CD14-positive monocyte (primary cell): ENCODE results near the gene PLEKHA8. TPM values are rescaled to one million over a fixed set of nuclear protein-coding genes. Genes with fewer than 3 reads are reported as not detected.

Experiments used
- DNase-seq, 3 donors: peaks; one replicate each; pipeline ENCODE4 v3.0.0-alpha.2; 2011 to 2022
- H2AFZ ChIP-seq: 2 replicates; pipeline ENCODE4 v1.6.0; 2012; ENCODE audit warnings: mild to moderate bottlenecking, low read depth, low read length, inconsistent platforms; ENCODE audit not compliant: insufficient read depth, poor library complexity, severe bottlenecking
- H3K27ac ChIP-seq, 2 donors: 1 replicate in 1 of 2; 2 replicates in 1 of 2; pipeline ENCODE4 v1.5.1; 2012 to 2013; ENCODE audit warnings: low read length in 2 of 2, control low read depth in 1 of 2, inconsistent platforms in 1 of 2, low read depth in 1 of 2, mild to moderate bottlenecking in 1 of 2
- H3K27me3 ChIP-seq, 2 donors: one replicate each; pipeline versions ENCODE4 v1.6.0 to v1.6.1; 2011 to 2013; ENCODE audit warnings: low read length in 2 of 2; ENCODE audit not compliant: control insufficient read depth in 2 of 2, insufficient read depth in 2 of 2
- H3K36me3 ChIP-seq, 2 donors: replicated peaks in 1 of 2; 1 replicate in 1 of 2; 2 replicates in 1 of 2; pipeline versions ENCODE4 v1.5.1 to v1.6.1; 2012 to 2013; ENCODE audit warnings: low read length in 2 of 2, control low read depth in 1 of 2, inconsistent platforms in 1 of 2, mild to moderate bottlenecking in 1 of 2; ENCODE audit not compliant: insufficient read depth in 2 of 2, control insufficient read depth in 1 of 2
- H3K4me1 ChIP-seq, 2 donors: 1 replicate in 1 of 2; 2 replicates in 1 of 2; pipeline versions ENCODE4 v1.5.1 to v1.6.1; 2012 to 2013; ENCODE audit warnings: low read length in 2 of 2, control low read depth in 1 of 2, inconsistent platforms in 1 of 2, mild to moderate bottlenecking in 1 of 2, moderate library complexity in 1 of 2; ENCODE audit not compliant: insufficient read depth in 2 of 2, control insufficient read depth in 1 of 2
- H3K4me2 ChIP-seq: replicated peaks from 2 replicates; pipeline ENCODE3; 2012; ENCODE audit warnings: low read length, moderate library complexity, mild to moderate bottlenecking; ENCODE audit not compliant: poor library complexity, severe bottlenecking; ENCODE audit errors: extremely low read depth
- H3K4me3 ChIP-seq, 3 experiments: fragments of 200-600 bp in 1 of 3; sonication (generic) in 1 of 3; replicated peaks in 1 of 3; 1 replicate in 2 of 3; 2 replicates in 1 of 3; pipeline ENCODE4 v1.5.1; 2011 to 2013; ENCODE audit warnings: low read length in 3 of 3, mild to moderate bottlenecking in 3 of 3, control low read depth in 2 of 3, low read depth in 2 of 3, inconsistent platforms in 1 of 3, moderate library complexity in 1 of 3
- H3K79me2 ChIP-seq: 2 replicates; pipeline ENCODE4 v1.6.0; 2012; ENCODE audit warnings: mild to moderate bottlenecking, control low read depth, inconsistent platforms, low read length, moderate library complexity; ENCODE audit not compliant: insufficient read depth
- H3K9ac ChIP-seq: 2 replicates; pipeline ENCODE4 v1.6.0; 2017; ENCODE audit warnings: low read length, mild to moderate bottlenecking; ENCODE audit not compliant: insufficient read depth, poor library complexity, severe bottlenecking
- H3K9me3 ChIP-seq, 2 donors: replicated peaks in 1 of 2; 1 replicate in 1 of 2; 2 replicates in 1 of 2; pipeline versions ENCODE4 v1.5.1 to v1.6.1; 2012 to 2013; ENCODE audit warnings: low read length in 2 of 2, control low read depth in 1 of 2; ENCODE audit not compliant: control insufficient read depth in 1 of 2, insufficient read depth in 1 of 2
- H4K20me1 ChIP-seq: 2 replicates; pipeline ENCODE4 v1.6.0; 2012; ENCODE audit warnings: mild to moderate bottlenecking, low read length, control low read depth, moderate library complexity; ENCODE audit not compliant: insufficient read depth
- H3K27ac Mint-ChIP-seq, 7 donors: one replicate each; pipeline ENCODE4 v1.8.0; 2020; ENCODE audit warnings: mild to moderate bottlenecking in 7 of 7, mixed read lengths in 7 of 7, moderate library complexity in 6 of 7, inconsistent platforms in 2 of 7
- H3K27me3 Mint-ChIP-seq, 3 donors: one replicate each; pipeline ENCODE4 v1.8.0; 2021 to 2022; ENCODE audit warnings: low read depth in 3 of 3, mild to moderate bottlenecking in 3 of 3, mixed read lengths in 3 of 3, moderate library complexity in 3 of 3, inconsistent platforms in 1 of 3
- H3K36me3 Mint-ChIP-seq, 2 donors: one replicate each; pipeline ENCODE4 v1.8.0; 2020; ENCODE audit warnings: mixed read lengths in 2 of 2, inconsistent platforms in 1 of 2, mild to moderate bottlenecking in 1 of 2
- H3K4me1 Mint-ChIP-seq: one replicate; pipeline ENCODE4 v1.8.0; 2020; ENCODE audit warnings: mild to moderate bottlenecking, mixed read lengths
- H3K4me3 Mint-ChIP-seq, 2 donors: one replicate each; pipeline ENCODE4 v1.8.0; 2020; ENCODE audit warnings: mild to moderate bottlenecking in 2 of 2, mixed read lengths in 2 of 2, moderate library complexity in 1 of 2
- H3K9me3 Mint-ChIP-seq, 7 donors: one replicate each; pipeline ENCODE4 v1.8.0; 2020 to 2022; ENCODE audit warnings: mixed read lengths in 7 of 7, mild to moderate bottlenecking in 6 of 7, moderate library complexity in 6 of 7, inconsistent platforms in 2 of 7
- CTCF ChIP-seq: fragments of 200-600 bp; IDR thresholded peaks from one replicate; pipeline ENCODE4 v1.8.0; 2022; ENCODE audit warnings: antibody characterized with exemption, mild to moderate bottlenecking
- WGBS: methylation state at CpG from one replicate; pipeline ENCODE4 v1.1.5; 2013; ENCODE audit warnings: missing lambda C conversion rate; ENCODE audit not compliant: insufficient coverage; 5-methylcytosine and 5-hydroxymethylcytosine counted together
- intact Hi-C, 2 donors: fragments of 100-400 bp; cut with micrococcal nuclease; formaldehyde crosslinking; loops; one replicate each; pipeline versions ENCODE4 v1.15.0 to v1.15.1; 2023
- polyA plus RNA-seq, 3 donors: library from polyadenylated mRNA; depleted of rRNA in 1 of 3; unstranded in 2 of 3; stranded (reverse) in 1 of 3; fragments of 300-500 nt in 2 of 3; fragments of >200 nt in 1 of 3; fragmentation: Illumina TruSeq in 2 of 3; gene quantifications; 1 replicate in 2 of 3; 2 replicates in 1 of 3; pipeline ENCODE4 v1.2.3, GENCODE V29; 2012 to 2021

The PLEKHA8 gene
- polyA plus RNA-seq, 3 donors: 2.4 to 2.7 (median 2.6) TPM

- Histone ChIP-seq H3K27ac (no peak overlapping the region), H3K27me3 (no peaks in the 10 kb centered on the region), H2AFZ (no peak overlapping the region), H3K4me1 (no peaks in the 10 kb centered on the region), H3K9ac (no peak overlapping the region), H3K36me3 (no peaks in the 10 kb centered on the region), H3K4me3 (no peak overlapping the region), H3K4me2 (no peak overlapping the region), H3K79me2 (no peaks in the 10 kb centered on the region), H4K20me1 (no peaks in the 10 kb centered on the region), H3K9me3 (no peaks in the 10 kb centered on the region)
- peak overlapping the region in 1 of 7 donors; percentile 82 for H3K27ac Mint-ChIP-seq
- no peaks in the 10 kb centered on the region for H3K9me3 Mint-ChIP-seq
- no peak for DNase-seq
- H3K36me3 Mint-ChIP-seq: peaks cover 0 to 4% of the 10 kb centered on the region in 2 donors
- H3K4me1 Mint-ChIP-seq: no peaks in the 10 kb centered on the region
- H3K27me3 Mint-ChIP-seq: peaks cover 0 to 6% (median 1%) of the 10 kb centered on the region in 3 donors
- H3K4me3 Mint-ChIP-seq: no peak overlapping the region
- no peak for TF ChIP-seq CTCF
- WGBS: 99% methylated on average over 9 of the region's 9 CpGs
- intact Hi-C loops: no loop called here
Observed at GRCh38 chr7:30142710-30143109, 114.5 kb downstream of the PLEKHA8 start.

DNA sequence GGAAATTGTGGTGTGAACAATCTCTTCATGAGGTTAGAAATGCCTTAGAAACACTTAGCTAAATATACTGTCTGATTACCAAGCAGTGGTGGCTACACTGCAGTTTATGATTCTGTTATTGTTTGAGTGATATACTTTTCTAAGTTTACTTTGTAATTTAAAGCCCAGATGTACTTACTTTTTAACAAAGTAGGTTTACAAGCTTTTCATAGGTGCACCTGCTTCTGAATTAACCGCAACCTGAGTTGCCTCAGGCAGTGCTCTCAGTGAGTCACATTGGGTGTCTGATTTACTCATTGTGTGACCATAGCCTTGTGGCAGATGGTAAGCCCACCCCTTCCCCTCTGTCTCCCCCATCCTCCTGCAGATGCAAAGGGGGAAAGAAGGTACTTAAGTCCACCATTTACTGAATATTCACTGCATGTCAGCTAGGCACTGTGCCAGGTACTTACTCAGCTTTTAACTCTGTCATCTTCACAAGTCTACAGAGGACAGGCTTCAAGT, 115.6 kb downstream of the PLEKHA8 start:
- Histone ChIP-seq H3K79me2 (no peaks in the 10 kb centered on the region), H2AFZ (no peak overlapping the region), H3K4me2 (no peak overlapping the region), H4K20me1 (no peaks in the 10 kb centered on the region), H3K4me3 (no peak overlapping the region), H3K4me1 (peaks cover 4% of the 10 kb centered on the region in 2 donors), H3K27me3 (no peaks in the 10 kb centered on the region), H3K9ac (no peak overlapping the region), H3K9me3 (no peaks in the 10 kb centered on the region), H3K27ac (no peak overlapping the region), H3K36me3 (no peaks in the 10 kb centered on the region)
- Mint-ChIP-seq H3K4me1 (no peaks in the 10 kb centered on the region), H3K9me3 (no peaks in the 10 kb centered on the region), H3K27ac (no peak overlapping the region), H3K27me3 (peaks cover 0 to 2% (median 1%) of the 10 kb centered on the region in 3 donors), H3K4me3 (no peak overlapping the region), H3K36me3 (peaks cover 0 to 1% of the 10 kb centered on the region in 2 donors)
- TF ChIP-seq CTCF: no peak
- 80% methylated on average over 1 of the region's 1 CpG for WGBS
- DNase-seq: no peak
- intact Hi-C loops: no loop called here
